GM12878 (cell line): ENCODE data around the gene SACS.

Source experiments
- CTCF ChIP-seq, 3 experiments: IDR thresholded peaks in 2 of 3; conservative IDR thresholded peaks in 1 of 3; 2 replicates each; pipeline ENCODE4 v1.5.1; 2011; ENCODE audit warnings: low read depth in 3 of 3, low read length in 3 of 3, mild to moderate bottlenecking in 3 of 3, control low read depth in 2 of 3, moderate library complexity in 2 of 3, inconsistent platforms in 1 of 3, mixed read lengths in 1 of 3; ENCODE audit not compliant: control insufficient read depth in 2 of 3, insufficient read depth in 1 of 3; ENCODE audit errors: extremely low read depth in 1 of 3
- MTA2 ChIP-seq: fragments of 450-650 bp; IDR thresholded peaks from 2 replicates; pipeline ENCODE4 v1.6.1; 2016; ENCODE audit warnings: low read depth, mild to moderate bottlenecking, moderate library complexity
- NFYB ChIP-seq: IDR thresholded peaks from 2 replicates; pipeline ENCODE4 v1.6.1; 2011; ENCODE audit warnings: low read depth, mild to moderate bottlenecking, low read length, improper control_type of control experiment, moderate library complexity; ENCODE audit not compliant: insufficient read depth
- NRF1 ChIP-seq: conservative IDR thresholded peaks from 2 replicates; pipeline ENCODE4 v1.6.1; 2011; ENCODE audit warnings: mild to moderate bottlenecking, low read depth, low read length, improper control_type of control experiment
- RCOR1 ChIP-seq: conservative IDR thresholded peaks from 2 replicates; pipeline ENCODE4 v1.6.1; 2012; ENCODE audit warnings: low read depth, low read length, improper control_type of control experiment
- SMC3 ChIP-seq: IDR thresholded peaks from 2 replicates; pipeline ENCODE4 v1.6.1; 2011; ENCODE audit warnings: low read length, improper control_type of control experiment, borderline replicate concordance
- SPI1 ChIP-seq: IDR thresholded peaks from 2 replicates; pipeline ENCODE4 v1.6.1; 2011; ENCODE audit warnings: low read depth, mild to moderate bottlenecking, low read length, moderate library complexity, borderline replicate concordance; ENCODE audit not compliant: insufficient read depth
- USF2 ChIP-seq: IDR thresholded peaks from 2 replicates; pipeline ENCODE4 v1.6.1; 2011; ENCODE audit warnings: low read depth, low read length, improper control_type of control experiment, borderline replicate concordance

GRCh38 chr13:23443878-23444277 is 10.4 kb upstream of the SACS start:
- TF ChIP-seq RCOR1 (no peak), NFYB (no peak), CTCF (IDR thresholded peaks at IDR 0.05 in 2 of 3, conservative IDR thresholded peaks at IDR 0.05 in 1 of 3; ENCODE audit: control insufficient read depth in 2 of 3, extremely low read depth in 1 of 3, insufficient read depth in 1 of 3, low read depth in 3 of 3, low read length in 3 of 3) (no peak), MTA2 (no peak), SMC3 (no peak), USF2 (no peak), SPI1 (no peak), NRF1 (no peak)
